MM.1S (cell line): Measurements from ENCODE around the gene FEZF1.
"Not testable (repeated sequence)": the region's sequence is repeated elsewhere in the genome, so short reads cannot be mapped to it uniquely, and the experiment has no call there.

Experiments
- EZH2 ChIP-seq: fragments of 300-600 bp; sonication (generic); optimal IDR thresholded peaks from 2 replicates; pipeline ENCODE3; 2017; ENCODE audit warnings: low read depth, mild to moderate bottlenecking, antibody characterized with exemption, low read length, mixed read lengths
- TF ChIP-seq, protein P1 (sequence below): fragments of 300-600 bp; sonication (generic); IDR thresholded peaks from 2 replicates; pipeline ENCODE4 v1.5.1; 2016; ENCODE audit warnings: antibody characterized with exemption, low read length, mixed read lengths

DNA sequence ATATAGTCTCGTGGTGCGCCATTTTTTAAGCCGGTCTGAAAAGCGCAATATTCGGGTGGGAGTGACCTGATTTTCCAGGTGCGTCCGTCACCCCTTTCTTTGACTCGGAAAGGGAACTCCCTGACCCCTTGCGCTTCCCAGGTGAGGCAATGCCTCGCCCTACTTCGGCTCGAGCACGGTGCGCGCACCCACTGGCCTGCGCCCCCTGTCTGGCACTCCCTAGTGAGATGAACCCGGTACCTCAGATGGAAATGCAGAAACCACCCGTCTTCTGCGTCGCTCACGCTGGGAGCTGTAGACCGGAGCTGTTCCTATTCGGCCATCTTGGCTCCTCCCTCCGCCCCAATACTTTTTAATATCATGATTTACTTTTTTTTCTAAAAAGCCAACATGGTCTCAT, 19.9 kb downstream of the FEZF1 start:
- TF ChIP-seq, protein P1, sequence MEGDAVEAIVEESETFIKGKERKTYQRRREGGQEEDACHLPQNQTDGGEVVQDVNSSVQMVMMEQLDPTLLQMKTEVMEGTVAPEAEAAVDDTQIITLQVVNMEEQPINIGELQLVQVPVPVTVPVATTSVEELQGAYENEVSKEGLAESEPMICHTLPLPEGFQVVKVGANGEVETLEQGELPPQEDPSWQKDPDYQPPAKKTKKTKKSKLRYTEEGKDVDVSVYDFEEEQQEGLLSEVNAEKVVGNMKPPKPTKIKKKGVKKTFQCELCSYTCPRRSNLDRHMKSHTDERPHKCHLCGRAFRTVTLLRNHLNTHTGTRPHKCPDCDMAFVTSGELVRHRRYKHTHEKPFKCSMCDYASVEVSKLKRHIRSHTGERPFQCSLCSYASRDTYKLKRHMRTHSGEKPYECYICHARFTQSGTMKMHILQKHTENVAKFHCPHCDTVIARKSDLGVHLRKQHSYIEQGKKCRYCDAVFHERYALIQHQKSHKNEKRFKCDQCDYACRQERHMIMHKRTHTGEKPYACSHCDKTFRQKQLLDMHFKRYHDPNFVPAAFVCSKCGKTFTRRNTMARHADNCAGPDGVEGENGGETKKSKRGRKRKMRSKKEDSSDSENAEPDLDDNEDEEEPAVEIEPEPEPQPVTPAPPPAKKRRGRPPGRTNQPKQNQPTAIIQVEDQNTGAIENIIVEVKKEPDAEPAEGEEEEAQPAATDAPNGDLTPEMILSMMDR, result not testable (repeated sequence)
- TF ChIP-seq EZH2, result not testable (repeated sequence)
